Activated gamma-delta T cell (primary cell): ENCODE measurements around the gene TMCC2.

Experiments
- DNase-seq: peaks from one replicate; lab custom pipeline; 2025; lab: John Stamatoyannopoulos, UW

The TMCC2 gene

DNA sequence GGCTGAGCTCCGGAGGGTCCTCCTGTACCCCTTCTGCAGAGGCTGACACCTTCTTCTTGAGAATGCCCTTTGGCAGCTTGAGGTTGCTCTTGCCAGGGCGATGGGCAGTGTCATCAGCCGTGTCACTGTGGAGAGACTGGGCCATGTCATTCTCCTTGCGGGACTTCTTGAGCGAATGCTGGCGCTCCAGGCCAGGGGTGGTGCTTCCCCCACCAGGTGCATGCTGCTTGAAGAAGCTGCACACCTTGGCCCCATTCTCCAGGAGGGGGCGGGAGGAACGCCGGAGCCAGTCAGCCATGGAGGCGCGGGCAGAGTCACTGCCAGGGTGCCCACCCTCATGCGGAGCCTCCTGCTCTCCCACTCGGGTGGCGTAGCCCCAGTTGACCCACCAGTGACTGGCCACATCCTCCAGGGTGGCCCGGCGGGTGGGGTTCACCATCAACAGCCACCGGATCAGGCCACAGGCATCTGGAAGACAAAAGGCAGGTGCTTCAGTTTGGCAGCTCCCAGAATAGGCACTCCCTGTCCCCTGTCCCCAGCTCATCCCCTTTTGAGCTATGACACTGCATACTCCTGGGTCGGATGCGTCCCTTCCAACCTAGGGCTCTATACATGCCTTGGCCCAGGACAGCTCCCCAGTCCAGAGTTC, 76.4 kb downstream of the TMCC2 start:
- no peak for DNase-seq

DNA sequence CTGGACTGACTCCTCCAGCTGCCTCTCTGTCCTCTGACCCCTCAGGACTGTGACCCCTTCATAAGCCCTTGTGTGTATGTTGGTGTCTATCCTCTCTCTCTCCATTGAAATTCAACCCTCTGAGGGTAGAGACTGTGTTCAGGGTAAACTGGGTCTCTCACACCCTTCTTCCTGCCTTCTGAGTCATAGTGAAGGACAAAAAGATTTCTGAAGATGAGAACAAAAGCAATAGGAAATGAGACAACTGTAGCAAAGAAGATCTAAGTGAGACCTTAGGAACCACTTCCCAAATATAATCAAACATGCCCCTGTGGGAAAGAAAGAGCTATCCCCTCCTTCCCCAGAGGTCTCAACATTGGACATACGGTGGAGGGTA, 76.9 kb downstream of the TMCC2 start:
- no peak for DNase-seq

- DNase-seq: no peak
Measured at GRCh38 chr1:205306929-205307566, 79.3 kb downstream of the TMCC2 start.

DNA sequence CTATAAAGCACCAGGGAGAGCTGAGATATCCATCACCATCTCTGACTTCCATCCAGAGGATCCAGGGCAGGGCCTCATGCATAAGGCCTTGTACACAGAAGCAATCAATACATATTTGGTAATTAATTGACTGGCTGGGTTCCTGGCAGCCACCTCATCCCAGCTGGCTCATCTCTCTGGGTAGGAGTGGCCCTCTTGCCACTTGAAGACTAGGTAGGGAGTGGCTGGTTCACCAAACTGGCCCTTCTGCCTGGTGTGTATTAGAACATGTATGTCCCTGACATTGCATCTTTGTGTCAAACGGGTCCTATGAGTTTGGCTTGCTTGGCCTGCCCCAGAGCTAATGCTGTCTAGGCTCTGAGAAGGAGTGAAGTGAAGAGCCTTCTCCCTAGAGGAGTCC, 82.0 kb downstream of the TMCC2 start:
- no peak for DNase-seq

DNA sequence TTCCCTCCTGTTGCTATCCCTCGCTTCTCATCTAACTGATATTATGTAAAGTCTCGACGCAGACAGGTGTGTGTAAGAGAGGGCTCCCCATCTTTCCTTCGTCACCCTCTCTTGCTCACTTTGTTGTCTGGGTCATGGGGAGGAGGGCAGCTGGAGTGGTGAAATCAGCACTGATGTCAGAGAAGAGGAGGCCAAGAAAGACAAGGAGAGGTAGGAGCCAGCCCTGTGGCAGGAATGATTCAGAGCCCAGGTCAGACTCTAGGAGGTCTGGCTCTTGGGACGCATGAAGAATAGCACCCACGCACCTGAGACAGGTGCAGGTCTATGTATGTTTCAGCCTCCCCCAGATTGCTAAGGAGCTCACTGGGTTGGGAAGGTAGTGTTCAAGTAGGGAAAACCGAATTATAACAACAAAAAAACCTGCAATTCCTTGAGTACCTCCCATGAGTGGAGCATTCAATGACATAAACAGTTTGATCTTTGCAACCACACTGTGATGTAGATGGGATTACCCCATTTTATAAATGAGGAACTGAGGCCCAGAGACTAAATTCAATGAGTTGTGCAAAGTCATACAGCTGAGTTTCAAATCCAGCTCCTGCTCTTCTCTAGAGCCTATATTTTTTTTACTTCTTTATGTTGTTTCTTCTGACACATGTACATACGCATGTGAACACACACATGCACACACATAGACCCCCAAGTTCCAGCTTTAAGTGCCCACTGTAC, 83.4 kb downstream of the TMCC2 start:
- DNase-seq: no peak

GRCh38 chr1:205312866-205313562, 85.3 kb downstream of the TMCC2 start:
- DNase-seq: no peak

- peak; percentile 37 for DNase-seq
Measured at GRCh38 chr1:205313563-205314308, 86.0 kb downstream of the TMCC2 start.

DNA sequence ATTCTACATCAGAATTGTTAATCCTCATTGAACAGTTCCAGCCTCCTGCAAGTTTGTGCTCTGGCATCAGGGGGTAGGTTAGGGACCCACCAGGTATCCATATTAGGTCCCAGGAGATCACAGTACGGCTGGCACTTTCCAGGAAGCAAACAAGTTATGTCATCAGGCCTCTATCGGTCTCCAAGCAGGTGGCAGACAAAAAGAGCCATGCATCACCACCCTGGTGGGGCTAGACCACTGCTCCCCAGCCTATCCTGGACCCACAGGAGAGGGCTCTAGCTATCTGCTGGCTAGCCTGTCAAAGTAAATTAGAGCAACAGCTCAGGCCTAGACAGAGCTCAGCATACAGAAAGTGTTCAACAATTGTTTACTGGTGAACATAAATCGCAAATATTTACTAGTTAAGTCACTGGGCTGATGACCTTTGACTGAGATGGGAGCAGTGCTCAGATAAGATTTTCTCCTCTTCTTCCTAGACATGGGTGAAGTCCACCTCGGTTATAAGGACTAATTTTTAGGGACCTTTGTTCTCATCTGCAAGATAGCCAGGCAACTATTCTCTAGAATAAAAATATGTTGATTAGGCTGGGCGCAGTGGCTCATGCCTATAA, 87.4 kb downstream of the TMCC2 start:
- no peak for DNase-seq

GRCh38 chr1:205316161-205316566, 88.4 kb downstream of the TMCC2 start:
- DNase-seq: no peak

DNA sequence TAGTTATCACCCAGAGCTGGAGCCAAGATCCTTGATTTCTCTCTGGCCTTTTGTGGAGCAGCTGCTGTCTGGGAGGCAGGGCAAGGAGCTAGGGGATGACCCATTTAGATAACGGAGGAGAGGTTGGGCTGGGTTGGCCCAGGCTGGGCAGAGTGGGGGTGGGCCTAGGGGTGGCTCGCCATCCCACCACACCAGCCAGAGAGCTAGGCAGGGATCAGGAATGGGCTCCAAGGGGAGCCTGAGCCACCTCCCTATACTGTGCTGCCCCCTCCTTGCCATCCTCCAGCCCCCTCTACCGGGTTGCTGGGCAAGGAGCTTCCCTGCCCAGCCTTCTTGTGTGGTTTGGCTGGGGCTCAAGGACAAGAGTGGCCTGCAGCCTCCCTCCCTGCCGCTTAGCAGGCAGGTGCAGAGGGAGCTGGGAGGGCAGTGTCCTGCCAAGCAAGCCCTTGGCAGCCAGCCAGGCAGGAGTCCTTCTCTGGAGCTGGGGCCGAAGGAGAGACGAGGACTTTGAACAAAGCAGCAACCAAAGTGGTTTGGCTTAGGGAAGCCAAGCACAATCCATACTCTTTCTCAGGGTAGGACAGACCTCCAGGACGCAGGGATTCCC, 89.7 kb downstream of the TMCC2 start:
- no peak for DNase-seq

DNA sequence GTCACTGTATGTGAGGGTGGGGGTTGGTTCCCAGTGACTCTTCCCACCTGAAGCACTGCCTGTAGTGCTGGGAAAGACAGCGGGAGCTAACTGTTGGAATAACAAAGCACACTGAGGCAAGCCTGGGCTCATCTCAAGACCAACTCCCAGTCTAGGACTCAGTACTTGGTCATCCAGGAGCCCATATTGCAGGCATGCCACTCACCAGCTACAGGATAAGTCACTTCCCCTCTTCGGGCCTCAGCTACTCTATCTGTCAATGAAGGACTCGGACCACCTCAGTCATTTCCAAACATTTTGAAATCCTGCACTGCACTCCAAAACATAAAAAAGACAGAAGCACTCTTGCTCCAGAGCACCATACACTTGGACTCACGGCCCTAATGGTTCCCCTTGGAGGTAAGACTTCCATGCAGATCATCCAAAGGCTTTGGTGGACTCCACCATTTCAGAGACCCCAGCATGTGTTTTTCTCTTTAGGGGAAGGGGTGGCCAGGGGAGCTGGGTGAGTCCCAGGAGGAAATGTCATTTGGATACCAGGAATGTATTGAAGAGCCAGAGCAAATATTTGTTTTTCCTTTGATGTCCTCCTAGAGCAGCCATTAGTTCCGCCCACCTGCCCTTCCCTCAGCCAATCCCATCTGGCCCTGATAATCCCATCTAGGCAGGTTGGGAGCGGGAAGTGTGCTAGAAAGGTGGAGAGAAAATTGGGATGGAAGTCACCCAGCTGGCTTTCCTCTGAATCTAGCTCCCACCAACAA, 90.7 kb downstream of the TMCC2 start:
- no peak for DNase-seq

GRCh38 chr1:205319081-205320018, 91.6 kb downstream of the TMCC2 start:
- DNase-seq: no peak

DNA sequence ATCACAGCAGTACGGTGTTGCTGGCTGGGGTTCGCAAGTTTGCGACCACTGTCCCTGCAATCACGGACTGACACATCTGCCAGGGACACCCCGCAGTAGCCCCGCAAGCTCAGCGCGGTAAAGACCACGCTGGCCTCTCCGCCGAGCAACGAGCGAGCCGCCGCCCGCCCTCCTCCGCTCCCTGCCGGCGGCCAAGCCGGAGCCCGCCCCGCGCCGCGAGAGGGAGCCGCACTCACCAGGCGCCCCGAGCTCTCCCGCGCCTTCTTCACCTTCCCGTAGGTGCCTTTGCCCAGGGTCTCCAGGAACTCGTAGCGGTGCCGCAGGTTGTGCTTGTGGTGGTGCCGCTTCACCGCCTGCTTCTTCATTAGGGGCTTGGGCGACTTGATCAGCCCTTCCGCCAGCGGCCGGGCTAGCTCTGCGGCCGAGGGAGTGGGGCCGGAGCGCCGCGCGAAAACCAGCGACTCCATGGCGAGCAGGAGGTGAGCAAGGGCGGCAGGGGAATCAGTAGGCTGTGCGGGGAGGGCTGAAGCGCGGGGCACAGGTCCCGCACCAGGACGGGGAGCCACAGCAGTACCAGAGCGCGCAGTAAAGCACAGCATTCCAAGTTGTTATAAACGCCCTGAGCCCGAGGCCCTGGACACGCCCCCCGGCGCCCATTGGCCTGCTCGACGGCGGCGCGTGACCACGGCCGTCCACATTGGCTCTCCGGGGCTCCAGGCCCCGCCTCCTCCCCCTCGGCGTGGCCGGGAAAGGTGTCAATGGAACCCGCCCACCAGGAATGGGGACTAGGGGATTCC, 93.6 kb downstream of the TMCC2 start, which contains the start of gene NUAK2:
NUAK2 (minus strand) TSS at position 584 of the 797 bp plus-strand sequence; CDS start at position 467, 117 bp downstream.
- peak; percentile 68 for DNase-seq

GRCh38 chr1:205321959-205322283, 94.2 kb downstream of the TMCC2 start:
- no peak for DNase-seq
